H9 (cell line): ENCODE results near the gene PTPRC. TPM values are rescaled to one million over a fixed set of nuclear protein-coding genes. Genes with fewer than 3 reads are reported as not detected.

ENCODE experiments used
- DNase-seq: peaks from one replicate; pipeline ENCODE4 v3.0.0-alpha.2; 2017
- H2AFZ ChIP-seq: one replicate; pipeline ENCODE4 v1.6.1; 2013; ENCODE audit warnings: mild to moderate bottlenecking, low read length, control low read depth, moderate library complexity
- H2AK5ac ChIP-seq: 2 replicates; pipeline ENCODE4 v1.6.1; 2013; ENCODE audit warnings: low read length, control low read depth, mixed read lengths; ENCODE audit not compliant: insufficient read length
- H2BK120ac ChIP-seq: one replicate; pipeline ENCODE4 v1.6.1; 2013; ENCODE audit warnings: low read depth, mild to moderate bottlenecking, low read length, control low read depth, inconsistent platforms; ENCODE audit not compliant: poor library complexity, severe bottlenecking
- H2BK12ac ChIP-seq: 2 replicates; pipeline ENCODE4 v1.6.1; 2013; ENCODE audit warnings: low read length, control low read depth, mixed read lengths, low read depth; ENCODE audit not compliant: insufficient read length
- H2BK15ac ChIP-seq: 2 replicates; pipeline ENCODE4 v1.6.1; 2013; ENCODE audit warnings: low read depth, low read length, control low read depth
- H2BK20ac ChIP-seq: one replicate; pipeline ENCODE4 v1.6.1; 2013; ENCODE audit warnings: low read depth, mild to moderate bottlenecking, low read length, control low read depth, inconsistent platforms; ENCODE audit not compliant: poor library complexity, severe bottlenecking
- H2BK5ac ChIP-seq: 2 replicates; pipeline ENCODE4 v1.6.1; 2013; ENCODE audit warnings: low read length, control low read depth, mixed read lengths; ENCODE audit not compliant: insufficient read length
- H3K14ac ChIP-seq: 2 replicates; pipeline ENCODE4 v1.6.1; 2013; ENCODE audit warnings: low read length, control low read depth; ENCODE audit not compliant: insufficient read depth
- H3K18ac ChIP-seq: 2 replicates; pipeline ENCODE4 v1.6.1; 2013; ENCODE audit warnings: low read depth, mild to moderate bottlenecking, mixed read lengths, low read length, control low read depth; ENCODE audit not compliant: insufficient read length
- H3K23ac ChIP-seq: 2 replicates; pipeline ENCODE4 v1.6.1; 2013; ENCODE audit warnings: low read length, control low read depth, mixed read lengths, low read depth; ENCODE audit not compliant: insufficient read length
- H3K23me2 ChIP-seq: 2 replicates; pipeline ENCODE4 v1.6.1; 2013; ENCODE audit warnings: low read depth, mild to moderate bottlenecking, mixed read lengths, low read length, control low read depth; ENCODE audit not compliant: insufficient read length, poor library complexity, severe bottlenecking
- H3K27ac ChIP-seq: 2 replicates; pipeline ENCODE4 v1.5.1; 2013; ENCODE audit warnings: low read length, control low read depth, mixed read lengths, low read depth; ENCODE audit not compliant: insufficient read length
- H3K27me3 ChIP-seq: 2 replicates; pipeline ENCODE4 v1.6.1; 2013; ENCODE audit warnings: low read length, control low read depth, inconsistent platforms; ENCODE audit not compliant: insufficient read depth
- H3K4ac ChIP-seq: 2 replicates; pipeline ENCODE4 v1.6.1; 2013; ENCODE audit warnings: low read depth, mild to moderate bottlenecking, control low read depth, inconsistent platforms, low read length, moderate library complexity
- H3K4me1 ChIP-seq: 2 replicates; pipeline ENCODE4 v1.6.1; 2013; ENCODE audit warnings: low read length, control low read depth, inconsistent platforms; ENCODE audit not compliant: insufficient read depth
- H3K4me2 ChIP-seq: 2 replicates; pipeline ENCODE4 v1.6.1; 2013; ENCODE audit warnings: low read length, control low read depth, mixed read lengths; ENCODE audit not compliant: insufficient read length, insufficient read depth
- H3K56ac ChIP-seq: 2 replicates; pipeline ENCODE4 v1.6.1; 2013; ENCODE audit warnings: low read depth, mild to moderate bottlenecking, mixed read lengths, low read length, control low read depth; ENCODE audit not compliant: insufficient read length
- H3K79me1 ChIP-seq: 2 replicates; pipeline ENCODE4 v1.6.1; 2013; ENCODE audit warnings: low read depth, mild to moderate bottlenecking, moderate library complexity, low read length, control low read depth, inconsistent platforms; ENCODE audit not compliant: insufficient read depth, poor library complexity, severe bottlenecking
- H3K79me2 ChIP-seq: 2 replicates; pipeline ENCODE4 v1.6.1; 2013; ENCODE audit warnings: low read length, control low read depth, inconsistent platforms; ENCODE audit not compliant: insufficient read depth
- H3K9ac ChIP-seq: 2 replicates; pipeline ENCODE4 v1.6.1; 2013; ENCODE audit warnings: low read length, control low read depth, mixed read lengths; ENCODE audit not compliant: insufficient read length; ENCODE audit errors: extremely low read depth
- H3K9me3 ChIP-seq: one replicate; pipeline ENCODE4 v1.6.1; 2013; ENCODE audit warnings: low read depth, low read length, inconsistent platforms; ENCODE audit not compliant: control insufficient read depth
- H3T11ph ChIP-seq: one replicate; pipeline ENCODE4 v1.6.1; 2013; ENCODE audit warnings: mild to moderate bottlenecking, low read length, control low read depth, inconsistent platforms
- H4K20me1 ChIP-seq: one replicate; pipeline ENCODE4 v1.6.1; 2013; ENCODE audit not compliant: control insufficient read depth, insufficient read length, insufficient read depth
- H4K5ac ChIP-seq: 2 replicates; pipeline ENCODE4 v1.6.1; 2013; ENCODE audit warnings: low read depth, mild to moderate bottlenecking, mixed read lengths, low read length, control low read depth; ENCODE audit not compliant: insufficient read length
- H4K8ac ChIP-seq: replicated peaks from 2 replicates; pipeline ENCODE4 v1.6.1; 2013; ENCODE audit warnings: low read length, control low read depth, mixed read lengths, low read depth; ENCODE audit not compliant: insufficient read length
- H4K91ac ChIP-seq: 2 replicates; pipeline ENCODE4 v1.6.1; 2013; ENCODE audit warnings: low read depth, mild to moderate bottlenecking, moderate library complexity, mixed read lengths, low read length, control low read depth; ENCODE audit not compliant: insufficient read length
- H3K27ac Mint-ChIP-seq, 3 experiments: 2 replicates in 2 of 3; 3 replicates in 1 of 3; pipeline ENCODE4 v1.8.0; 2020 to 2021; ENCODE audit warnings: mixed read lengths in 3 of 3, mild to moderate bottlenecking in 1 of 3, moderate library complexity in 1 of 3
- H3K27me3 Mint-ChIP-seq: 2 replicates; pipeline ENCODE4 v1.8.0; 2021; ENCODE audit warnings: low read depth, mild to moderate bottlenecking, moderate library complexity, mixed read lengths
- H3K36me3 Mint-ChIP-seq, 3 experiments: 2 replicates in 2 of 3; 3 replicates in 1 of 3; pipeline ENCODE4 v1.8.0; 2020 to 2021; ENCODE audit warnings: low read depth in 3 of 3, mixed read lengths in 3 of 3; ENCODE audit not compliant: insufficient read depth in 1 of 3
- H3K4me1 Mint-ChIP-seq, 2 experiments: 2 replicates each; pipeline ENCODE4 v1.8.0; 2020; ENCODE audit warnings: mixed read lengths in 2 of 2
- H3K4me3 Mint-ChIP-seq, 2 experiments: 2 replicates in 1 of 2; 3 replicates in 1 of 2; pipeline ENCODE4 v1.8.0; 2020 to 2021; ENCODE audit warnings: mild to moderate bottlenecking in 2 of 2, mixed read lengths in 2 of 2, moderate library complexity in 1 of 2
- H3K9me3 Mint-ChIP-seq, 2 experiments: 2 replicates in 1 of 2; 3 replicates in 1 of 2; pipeline ENCODE4 v1.8.0; 2020; ENCODE audit warnings: mild to moderate bottlenecking in 2 of 2, mixed read lengths in 2 of 2, moderate library complexity in 1 of 2
- WGBS: extraction: QIAGEN DNeasy Blood & Tissue Kit; methylation state at CpG from one replicate; pipeline ENCODE4 v1.1.7; 2013; ENCODE audit warnings: missing lambda C conversion rate, low lambda C conversion rate, mixed read lengths; ENCODE audit not compliant: insufficient read length; ENCODE audit errors: extremely low coverage; 5-methylcytosine and 5-hydroxymethylcytosine counted together
- total RNA-seq: library from RNA; stranded (reverse); gene quantifications from 2 replicates; pipeline ENCODE4 v1.2.1, GENCODE V29; 2021
- TF ChIP-seq, protein P1 (sequence below): fragments of 200-600 bp; sonication (generic); conservative IDR thresholded peaks from 3 replicates; pipeline ENCODE4 v1.8.0; 2021; ENCODE audit warnings: antibody characterized with exemption, mild to moderate bottlenecking

PTPRC gene
- total RNA-seq, 1 experiment from 2014 or later: not detected

DNA sequence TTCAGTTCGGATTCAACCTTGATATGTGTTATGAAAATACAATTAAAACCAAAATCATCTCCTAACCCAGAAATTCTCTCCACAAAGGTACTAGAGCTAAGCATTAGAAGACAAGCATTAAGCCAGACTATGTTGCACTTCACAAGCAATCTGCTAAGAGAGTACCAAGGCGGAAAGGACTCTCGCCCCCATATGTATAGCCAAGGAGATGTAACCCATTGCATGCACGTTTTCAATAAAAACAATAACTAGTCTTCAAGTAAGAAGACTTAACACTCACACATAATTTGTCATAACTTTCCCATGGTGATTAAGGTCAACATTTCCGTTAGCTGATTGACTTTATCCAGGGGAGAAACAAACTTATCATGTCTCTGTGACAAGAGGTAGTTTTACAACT lies 27.6 kb upstream of the PTPRC start:
- no peak overlapping the region for H3T11ph ChIP-seq
- no CpG with 5 or more reads among the region's 5 CpGs for WGBS
- H3K27ac ChIP-seq: no peak overlapping the region
- H4K8ac ChIP-seq: no peak overlapping the region
- no peak overlapping the region for H2BK12ac ChIP-seq
- no peak overlapping the region for H3K4ac ChIP-seq
- H3K56ac ChIP-seq: no peak overlapping the region
- no peaks in the 10 kb centered on the region for H3K23me2 ChIP-seq
- no peak overlapping the region for H3K14ac ChIP-seq
- no peak overlapping the region for H3K18ac ChIP-seq
- no peak overlapping the region for H3K23ac ChIP-seq
- H4K5ac ChIP-seq: no peak overlapping the region
- no peak overlapping the region for H2BK5ac ChIP-seq
- Mint-ChIP-seq H3K36me3 (no peaks in the 10 kb centered on the region), H3K9me3 (no peaks in the 10 kb centered on the region), H3K4me1 (peaks cover under 1% of the 10 kb centered on the region in 2 experiments), H3K27ac (no peak overlapping the region), H3K27me3 (no peaks in the 10 kb centered on the region), H3K4me3 (no peak overlapping the region)
- H3K27me3 ChIP-seq: no peaks in the 10 kb centered on the region
- no peak overlapping the region for H3K4me2 ChIP-seq
- TF ChIP-seq, protein P1, sequence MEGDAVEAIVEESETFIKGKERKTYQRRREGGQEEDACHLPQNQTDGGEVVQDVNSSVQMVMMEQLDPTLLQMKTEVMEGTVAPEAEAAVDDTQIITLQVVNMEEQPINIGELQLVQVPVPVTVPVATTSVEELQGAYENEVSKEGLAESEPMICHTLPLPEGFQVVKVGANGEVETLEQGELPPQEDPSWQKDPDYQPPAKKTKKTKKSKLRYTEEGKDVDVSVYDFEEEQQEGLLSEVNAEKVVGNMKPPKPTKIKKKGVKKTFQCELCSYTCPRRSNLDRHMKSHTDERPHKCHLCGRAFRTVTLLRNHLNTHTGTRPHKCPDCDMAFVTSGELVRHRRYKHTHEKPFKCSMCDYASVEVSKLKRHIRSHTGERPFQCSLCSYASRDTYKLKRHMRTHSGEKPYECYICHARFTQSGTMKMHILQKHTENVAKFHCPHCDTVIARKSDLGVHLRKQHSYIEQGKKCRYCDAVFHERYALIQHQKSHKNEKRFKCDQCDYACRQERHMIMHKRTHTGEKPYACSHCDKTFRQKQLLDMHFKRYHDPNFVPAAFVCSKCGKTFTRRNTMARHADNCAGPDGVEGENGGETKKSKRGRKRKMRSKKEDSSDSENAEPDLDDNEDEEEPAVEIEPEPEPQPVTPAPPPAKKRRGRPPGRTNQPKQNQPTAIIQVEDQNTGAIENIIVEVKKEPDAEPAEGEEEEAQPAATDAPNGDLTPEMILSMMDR: no peak
- no peaks in the 10 kb centered on the region for H3K79me1 ChIP-seq
- no peak overlapping the region for H2BK15ac ChIP-seq
- no peak overlapping the region for H4K91ac ChIP-seq
- no peaks in the 10 kb centered on the region for H4K20me1 ChIP-seq
- no peak overlapping the region for H2AK5ac ChIP-seq
- no peaks in the 10 kb centered on the region for H3K4me1 ChIP-seq
- H2BK20ac ChIP-seq: no peak overlapping the region
- no peak overlapping the region for H2AFZ ChIP-seq
- no peak overlapping the region for H2BK120ac ChIP-seq
- DNase-seq: no peak
- H3K9me3 ChIP-seq: no peaks in the 10 kb centered on the region
- H3K9ac ChIP-seq: no peak overlapping the region
- no peaks in the 10 kb centered on the region for H3K79me2 ChIP-seq
